ENCODE measurements around the gene TSPAN11. TPM values are rescaled to one million over a fixed set of nuclear protein-coding genes. Genes with fewer than 3 reads are reported as not detected.

Gene TSPAN11
- total and polyA plus RNA-seq, 2 of the 8 experiments (the other 6 are each of a cell fraction or from before 2014, with no cell fraction given), result 3.9 to 8.2 TPM

DNA sequence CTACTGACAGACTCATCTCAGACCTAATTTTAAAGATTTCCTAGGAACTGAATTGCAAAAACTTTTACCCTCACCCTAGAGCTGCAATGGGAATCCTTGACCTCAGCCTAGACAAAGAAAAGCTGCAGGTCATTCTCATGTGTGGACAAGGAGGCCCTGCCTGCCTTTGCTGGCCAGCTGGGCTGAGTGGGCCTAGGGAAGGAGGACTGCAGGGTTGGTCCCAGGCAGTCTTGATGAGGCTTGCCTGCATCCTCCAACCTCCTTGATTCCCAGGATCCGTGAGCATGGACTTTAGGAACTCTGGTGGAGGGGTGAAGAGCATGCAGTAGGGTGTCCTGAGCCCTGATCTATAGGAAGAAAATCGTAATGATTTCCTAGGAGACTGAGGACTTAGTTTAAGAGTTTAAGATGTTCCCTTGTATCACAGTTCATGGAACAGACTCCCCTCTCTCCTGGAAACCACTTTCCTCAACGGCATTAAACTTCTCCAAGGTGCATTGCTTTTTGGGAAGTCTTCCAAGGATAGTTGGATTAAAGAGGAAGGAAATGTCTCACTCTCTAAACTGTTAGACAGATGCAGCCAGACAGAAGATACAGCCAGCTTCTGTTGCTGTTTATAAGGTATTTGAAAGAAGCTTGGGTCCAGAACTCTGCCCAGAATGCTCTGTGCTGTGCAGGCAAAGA is 91.7 kb downstream of the TSPAN11 start:
- WGBS, 2 experiments (ENCODE audit: extremely low coverage in 1 of 2, insufficient coverage in 1 of 2, insufficient read length in 1 of 2, insufficient replicate concordance in 2 of 2, low coverage in 1 of 2, low lambda C conversion rate in 2 of 2, missing lambda C conversion rate in 1 of 2), result 91% methylated on average over 3 of the region's 3 CpGs; no CpG with 5 or more reads in 1 of the 2 experiments
- H2BK5ac ChIP-seq (ENCODE audit: low read depth, low read length), result no peak overlapping the region
- peaks cover 0 to 2% of the 10 kb centered on the region in 2 experiments for H4K20me1 ChIP-seq (replicated peaks in 1 of 2; ENCODE audit: control insufficient read depth in 1 of 2, insufficient read depth in 2 of 2, low read length in 2 of 2)
- H3K4me2 ChIP-seq (ENCODE audit: insufficient read depth in 1 of 2, low read depth in 2 of 2, low read length in 2 of 2), result no peak overlapping the region
- H2BK15ac ChIP-seq (ENCODE audit: low read length), result no peak overlapping the region
- peaks cover 3% of the 10 kb centered on the region; the same call in 1 of the 2 replicates for H3K23me2 ChIP-seq (ENCODE audit: low read depth, low read length)
- no peaks in the 10 kb centered on the region; a peak in 1 of 8 replicates for H3K36me3 ChIP-seq (ENCODE audit: control insufficient read depth in 2 of 4, insufficient read depth in 4 of 4, low read length in 3 of 4)
- no peak overlapping the region for H2BK120ac ChIP-seq (replicated peaks; ENCODE audit: low read depth, low read length)
- H2BK20ac ChIP-seq (ENCODE audit: low read length), result no peak overlapping the region
- no peak overlapping the region for H3K23ac ChIP-seq (ENCODE audit: insufficient read length)
- ChIA-PET CTCF (ENCODE audit: partially characterized antibody) (no interaction called here), POLR2A (ENCODE audit: partially characterized antibody) (no interaction called here)
- H2AK5ac ChIP-seq (ENCODE audit: low read depth, low read length), result no peak overlapping the region
- H4K91ac ChIP-seq (replicated peaks; ENCODE audit: insufficient read length, low read length), result no peak overlapping the region
- no peak overlapping the region for H3K18ac ChIP-seq (ENCODE audit: extremely low read depth, low read length)
- TF ChIP-seq EGR1 (IDR thresholded peaks at IDR 0.05; ENCODE audit: borderline replicate concordance, low read depth, low read length), result no peak
- TF ChIP-seq MAFK (IDR thresholded peaks at IDR 0.05; ENCODE audit: low read depth, low read length), result no peak
- TF ChIP-seq GTF2F1 (IDR thresholded peaks at IDR 0.05; ENCODE audit: borderline replicate concordance, low read depth, low read length), result no peak
- no peak for TF ChIP-seq HDAC2 (IDR thresholded peaks at IDR 0.05; ENCODE audit: borderline replicate concordance in 1 of 2, low read depth in 2 of 2, low read length in 2 of 2)
- no peak for TF ChIP-seq GABPA (IDR thresholded peaks at IDR 0.05; ENCODE audit: borderline replicate concordance, insufficient read depth, low read length)
- no peak for TF ChIP-seq RNF2 (IDR thresholded peaks at IDR 0.05; ENCODE audit: borderline replicate concordance, low read depth, low read length, missing control alignments, poor library complexity, severe bottlenecking)
- TF ChIP-seq CHD2 (IDR thresholded peaks at IDR 0.05; ENCODE audit: low read length), result no peak
- no peak for TF ChIP-seq JUN (IDR thresholded peaks at IDR 0.05; ENCODE audit: low read depth, low read length)
- no peak for TF ChIP-seq CREB1 (IDR thresholded peaks at IDR 0.05)
- no peak overlapping the region for H3K56ac ChIP-seq (replicated peaks; ENCODE audit: insufficient read length, low read depth, low read length)
- no peak overlapping the region for H2AFZ ChIP-seq (ENCODE audit: low read length)
- no peaks in the 10 kb centered on the region for H3K27me3 ChIP-seq (replicated peaks in 1 of 4; ENCODE audit: control insufficient read depth in 3 of 4, extremely low read depth in 1 of 4, insufficient read depth in 3 of 4, low read length in 3 of 4)
- H3K27ac ChIP-seq (ENCODE audit: low read depth, low read length), result no peak overlapping the region
- H3K9ac ChIP-seq (replicated peaks in 1 of 4; ENCODE audit: extremely low read depth in 1 of 4, low read depth in 3 of 4, low read length in 3 of 4), result no peak overlapping the region
- no peak overlapping the region for H3K4me3 ChIP-seq (ENCODE audit: extremely low read depth in 1 of 4, insufficient read depth in 2 of 4, low read depth in 3 of 4, low read length in 4 of 4)
- H4K5ac ChIP-seq (ENCODE audit: insufficient read length, low read depth, low read length), result no peak overlapping the region
- no peaks in the 10 kb centered on the region for H3K79me1 ChIP-seq (ENCODE audit: low read depth, low read length)
- DNase-seq (ENCODE audit: low read depth in 1 of 2, low spot score in 2 of 2) (no peak), FAIRE-seq (no peak)
- H3K4ac ChIP-seq (replicated peaks; ENCODE audit: insufficient read length, low read depth, low read length), result no peak overlapping the region
- H4K8ac ChIP-seq (ENCODE audit: extremely low read depth, insufficient read depth, low read length), result no peak overlapping the region
- H2BK12ac ChIP-seq (ENCODE audit: low read depth, low read length), result no peak overlapping the region
- no peak overlapping the region for H3K14ac ChIP-seq (ENCODE audit: insufficient read length)
- no peaks in the 10 kb centered on the region for H3K79me2 ChIP-seq (ENCODE audit: control insufficient read depth in 1 of 2, insufficient read depth in 2 of 2, low read length in 2 of 2)
- no peaks in the 10 kb centered on the region for H3K4me1 ChIP-seq (replicated peaks in 1 of 4; ENCODE audit: control insufficient read depth in 3 of 4, insufficient read depth in 4 of 4, low read length in 3 of 4)
- H3K9me3 ChIP-seq (ENCODE audit: insufficient read depth in 2 of 2, low read depth in 1 of 2, low read length in 1 of 2), result no peaks in the 10 kb centered on the region

Data from H1 (cell line).